Prostate gland (tissue), 2 donors: Measurements from ENCODE around the gene ADGRB3. TPM values are rescaled to one million over a fixed set of nuclear protein-coding genes. Genes with fewer than 3 reads are reported as not detected.
A peak's percentile ranks its signal among the peaks of the same experiment; 100 is the strongest.

Source experiments
- DNase-seq: peaks from one replicate; pipeline ENCODE4 v3.0.0-alpha.2; 2019; ENCODE audit warnings: low spot score
- H3K27ac ChIP-seq, 2 donors: fragments of 200-600 bp; sonication (generic); 2 replicates each; pipeline ENCODE4 v1.5.1; 2017 to 2019
- H3K27me3 ChIP-seq: fragments of 200-600 bp; sonication (generic); replicated peaks from 2 replicates; pipeline ENCODE4 v1.5.1; 2019; ENCODE audit not compliant: insufficient read depth
- H3K36me3 ChIP-seq, 2 donors: fragments of 200-600 bp; sonication (generic); 1 replicate in 1 of 2; 2 replicates in 1 of 2; pipeline versions ENCODE4 v1.5.1 to v1.8.1; 2017 to 2019
- H3K4me1 ChIP-seq: fragments of 200-600 bp; sonication (generic); replicated peaks from 2 replicates; pipeline ENCODE4 v1.5.1; 2019
- H3K4me3 ChIP-seq, 2 donors: fragments of 200-600 bp; sonication (generic); 2 replicates each; pipeline ENCODE4 v1.5.1; 2017 to 2019
- H3K9me3 ChIP-seq: fragments of 200-600 bp; sonication (generic); 2 replicates; pipeline ENCODE4 v1.5.1; 2017
- POLR2A ChIP-seq: fragments of 450-650 bp; IDR thresholded peaks from one replicate; pipeline ENCODE4 v1.6.1; 2016; ENCODE audit warnings: antibody characterized with exemption, mild to moderate bottlenecking
- POLR2AphosphoS5 ChIP-seq: sonication (generic); formaldehyde crosslinking; IDR thresholded peaks from one replicate; pipeline ENCODE4 v1.6.1; 2017; ENCODE audit warnings: antibody characterized with exemption
- WGBS: methylation state at CpG from one replicate; pipeline ENCODE4 v1.1.5; 2018; 5-methylcytosine and 5-hydroxymethylcytosine counted together
- intact Hi-C: fragments of 100-400 bp; cut with DNase I; formaldehyde crosslinking; loops from one replicate; pipeline ENCODE4 v1.14.2; 2022
- total RNA-seq, 2 donors: library from RNA; depleted of rRNA; stranded (reverse); fragments of >200 nt; gene quantifications; one replicate each; pipeline ENCODE4 v1.1.0, GENCODE V29; 2016
- TF ChIP-seq, protein P1 (sequence below), 4 experiments: fragments of 200-600 bp in 2 of 4; fragments of 450-650 bp in 2 of 4; sonication (generic) in 2 of 4; IDR thresholded peaks; 1 replicate in 3 of 4; 2 replicates in 1 of 4; pipeline ENCODE4 v1.5.1; 2016 to 2019; ENCODE audit warnings: antibody characterized with exemption in 4 of 4, mild to moderate bottlenecking in 2 of 4, moderate library complexity in 2 of 4

Gene ADGRB3
- total RNA-seq, result 1 to 10 TPM in 1 of 2 donors, under 1 TPM in 1; 0.59 to 3.1 TPM

DNA sequence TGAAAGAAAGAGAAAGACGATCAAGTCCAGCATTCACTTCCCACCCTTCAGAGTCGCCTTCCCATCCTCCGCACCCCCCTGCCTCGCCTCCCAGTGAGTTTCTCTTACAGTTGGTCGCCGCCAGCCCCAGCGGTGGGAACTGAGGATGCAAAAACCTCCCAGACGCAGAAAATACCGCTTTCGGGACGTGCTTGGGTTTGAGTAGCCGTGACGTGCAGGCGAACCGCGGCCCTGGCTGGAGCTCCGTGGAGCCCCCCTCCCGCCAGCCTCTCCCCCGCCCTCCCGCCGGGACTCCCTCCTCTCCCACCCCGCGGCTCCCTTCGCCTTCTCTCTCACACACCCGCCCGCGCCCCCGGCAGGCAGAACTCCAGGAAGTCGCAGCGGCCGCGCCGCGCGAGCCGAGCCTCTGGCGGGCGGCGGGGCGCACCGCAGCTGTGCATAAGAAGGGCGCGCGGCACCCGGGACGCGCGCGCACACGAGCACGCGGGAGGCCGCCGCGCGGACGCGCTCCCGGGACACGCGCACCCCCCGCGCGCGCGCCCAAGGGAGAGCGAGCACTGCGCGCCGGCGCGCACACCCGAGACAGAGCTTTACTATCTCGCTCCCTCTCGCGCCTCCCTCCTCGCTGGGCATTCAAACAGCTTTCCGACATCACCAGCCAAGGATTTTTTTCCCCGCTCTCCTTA, at the start of gene ADGRB3:
Gene ADGRB3, plus strand, starts transcription at position 557 of the 686 bp plus-strand sequence. CDS start 3,394 bp downstream, outside the sequence.
- intact Hi-C loops, result loop anchor here (5.0 kb wide), 1 partner anchor 142 kb away; no protein-coding TSS in a partner anchor
- Histone ChIP-seq H3K27me3 (no peaks in the 10 kb centered on the region), H3K4me3 (peak within 1 kb of the TSS; percentile 51 to 55), H3K4me1 (no peaks in the 10 kb centered on the region), H3K27ac (peak within 1 kb of the TSS; percentile 56 to 64), H3K9me3 (no peaks in the 10 kb centered on the region), H3K36me3 (no peaks in the 10 kb centered on the region)
- WGBS, result under 1% methylated on average over 62 of the region's 79 CpGs
- TF ChIP-seq POLR2A, result no peak
- TF ChIP-seq, protein P1, sequence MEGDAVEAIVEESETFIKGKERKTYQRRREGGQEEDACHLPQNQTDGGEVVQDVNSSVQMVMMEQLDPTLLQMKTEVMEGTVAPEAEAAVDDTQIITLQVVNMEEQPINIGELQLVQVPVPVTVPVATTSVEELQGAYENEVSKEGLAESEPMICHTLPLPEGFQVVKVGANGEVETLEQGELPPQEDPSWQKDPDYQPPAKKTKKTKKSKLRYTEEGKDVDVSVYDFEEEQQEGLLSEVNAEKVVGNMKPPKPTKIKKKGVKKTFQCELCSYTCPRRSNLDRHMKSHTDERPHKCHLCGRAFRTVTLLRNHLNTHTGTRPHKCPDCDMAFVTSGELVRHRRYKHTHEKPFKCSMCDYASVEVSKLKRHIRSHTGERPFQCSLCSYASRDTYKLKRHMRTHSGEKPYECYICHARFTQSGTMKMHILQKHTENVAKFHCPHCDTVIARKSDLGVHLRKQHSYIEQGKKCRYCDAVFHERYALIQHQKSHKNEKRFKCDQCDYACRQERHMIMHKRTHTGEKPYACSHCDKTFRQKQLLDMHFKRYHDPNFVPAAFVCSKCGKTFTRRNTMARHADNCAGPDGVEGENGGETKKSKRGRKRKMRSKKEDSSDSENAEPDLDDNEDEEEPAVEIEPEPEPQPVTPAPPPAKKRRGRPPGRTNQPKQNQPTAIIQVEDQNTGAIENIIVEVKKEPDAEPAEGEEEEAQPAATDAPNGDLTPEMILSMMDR (IDR thresholded peaks at IDR 0.05), result peak in 1 of 4 experiments; percentile 17
- peak; percentile 4 for TF ChIP-seq POLR2AphosphoS5
- DNase-seq, result peak; percentile 68

DNA sequence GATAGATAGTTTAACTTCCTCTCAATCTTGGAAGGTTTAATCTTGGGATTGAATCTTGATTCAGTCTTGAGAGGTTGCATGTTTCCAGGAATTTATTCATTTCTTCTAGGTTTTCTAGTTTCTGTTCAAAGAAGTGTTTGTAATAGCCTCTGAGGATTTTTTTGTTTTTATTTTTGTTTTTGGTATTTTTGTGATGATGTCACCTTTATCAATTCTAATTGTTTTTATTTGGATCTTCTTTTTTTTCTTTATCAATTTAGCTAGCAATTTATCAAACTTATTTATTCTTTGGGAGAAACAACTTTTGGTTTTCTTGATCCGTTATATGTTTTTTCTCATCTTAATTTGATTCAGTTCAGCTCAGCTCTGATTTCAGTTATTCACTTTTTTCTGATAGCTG, 41.5 kb upstream of the ADGRB3 start:
- intact Hi-C loops, result no loop called here
- no peak for TF ChIP-seq POLR2AphosphoS5
- TF ChIP-seq, protein P1 (IDR thresholded peaks at IDR 0.05), result no peak
- TF ChIP-seq POLR2A, result no peak
- WGBS, result 100% methylated on average over 1 of the region's 1 CpG

DNA sequence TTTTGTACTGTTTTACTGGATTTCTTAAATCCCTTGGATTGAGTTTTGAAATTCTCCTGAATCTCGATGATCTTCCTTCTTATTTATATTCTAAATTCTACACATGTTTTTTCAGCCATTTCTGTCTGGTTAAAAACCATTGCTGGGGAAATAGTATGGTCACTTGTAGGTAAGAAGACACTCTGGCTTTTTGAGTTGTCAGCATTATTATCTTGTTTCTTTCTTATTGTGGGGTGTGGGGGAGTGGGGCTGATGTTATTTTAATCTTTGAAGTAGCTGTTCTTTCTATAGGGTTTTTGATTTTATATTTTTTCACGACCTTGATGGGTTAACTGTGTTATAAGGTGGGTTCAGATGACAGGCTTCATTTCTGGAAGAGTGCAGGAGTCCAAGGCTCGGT, 37.4 kb upstream of the ADGRB3 start:
- Histone ChIP-seq H3K27me3 (no peaks in the 10 kb centered on the region), H3K9me3 (no peaks in the 10 kb centered on the region), H3K4me1 (no peaks in the 10 kb centered on the region), H3K27ac (no peak overlapping the region), H3K4me3 (no peak overlapping the region), H3K36me3 (no peaks in the 10 kb centered on the region)
- no peak for TF ChIP-seq POLR2AphosphoS5
- TF ChIP-seq, protein P1 (IDR thresholded peaks at IDR 0.05), result no peak
- TF ChIP-seq POLR2A, result no peak
- intact Hi-C loops, result no loop called here
- 59% methylated on average over 3 of the region's 3 CpGs for WGBS
- DNase-seq, result no peak

More for the DNA sequence above, 41.5 kb upstream of the ADGRB3 start:
- Histone ChIP-seq H3K4me1 (no peaks in the 10 kb centered on the region), H3K27ac (no peak overlapping the region), H3K36me3 (no peaks in the 10 kb centered on the region), H3K9me3 (no peaks in the 10 kb centered on the region), H3K27me3 (no peaks in the 10 kb centered on the region), H3K4me3 (no peak overlapping the region)
- DNase-seq, result no peak

DNA sequence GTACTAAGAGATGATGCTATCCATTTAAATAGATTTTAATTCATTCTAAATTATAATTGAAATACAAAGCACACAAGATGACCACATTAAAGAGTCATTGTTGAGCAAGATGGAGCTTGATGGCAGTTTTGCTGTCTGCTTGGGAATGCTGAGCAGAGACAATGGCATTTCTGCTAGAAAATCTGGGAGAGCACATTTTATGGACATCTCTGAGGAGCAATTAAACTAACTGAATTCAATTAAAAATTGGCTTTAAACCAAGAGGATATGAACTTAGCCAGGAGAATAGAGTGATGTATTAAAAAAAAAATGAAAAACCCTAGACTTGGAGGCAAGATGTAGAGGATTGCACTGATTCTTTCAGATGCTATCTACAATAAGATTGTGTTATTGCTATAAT, 19.1 kb upstream of the ADGRB3 start:
- Histone ChIP-seq H3K27me3 (no peaks in the 10 kb centered on the region), H3K9me3 (no peaks in the 10 kb centered on the region), H3K4me3 (no peak overlapping the region), H3K36me3 (no peaks in the 10 kb centered on the region), H3K27ac (no peak overlapping the region), H3K4me1 (no peaks in the 10 kb centered on the region)
- intact Hi-C loops, result no loop called here
- TF ChIP-seq POLR2AphosphoS5 (no peak), POLR2A (no peak)
- TF ChIP-seq, protein P1 (IDR thresholded peaks at IDR 0.05), result no peak
- no peak for DNase-seq

DNA sequence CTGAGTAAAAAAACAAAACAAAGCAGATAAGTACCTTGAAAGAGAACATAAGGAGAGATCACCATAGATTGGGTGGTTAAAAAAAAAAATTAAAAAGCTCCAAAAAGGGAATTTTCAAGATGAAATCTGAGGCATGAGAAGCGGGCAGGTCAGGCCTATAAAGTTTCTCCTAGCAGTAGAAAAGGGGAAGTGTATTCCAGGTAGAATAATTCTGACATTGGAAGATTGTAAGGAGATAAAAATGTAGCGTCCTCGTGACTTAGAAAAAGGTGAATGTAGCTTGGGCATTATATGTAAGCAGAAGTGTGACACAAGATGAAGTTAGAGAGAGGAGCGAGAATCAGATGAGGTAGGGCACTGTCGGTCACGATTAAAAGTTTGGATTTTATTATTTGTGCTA, 9.1 kb upstream of the ADGRB3 start:
- TF ChIP-seq, protein P1 (IDR thresholded peaks at IDR 0.05), result no peak
- TF ChIP-seq POLR2A (no peak), POLR2AphosphoS5 (no peak)
- DNase-seq, result no peak
- H3K27me3 ChIP-seq, result no peaks in the 10 kb centered on the region
- intact Hi-C loops, result no loop called here
- no peak overlapping the region for H3K27ac ChIP-seq
- no peaks in the 10 kb centered on the region for H3K9me3 ChIP-seq
- H3K36me3 ChIP-seq, result no peaks in the 10 kb centered on the region
- no peaks in the 10 kb centered on the region for H3K4me1 ChIP-seq
- 80% methylated on average over 6 of the region's 6 CpGs for WGBS
- no peak overlapping the region for H3K4me3 ChIP-seq
